ENCODE data around the gene WSCD2. TPM values are rescaled to one million over a fixed set of nuclear protein-coding genes. Genes with fewer than 3 reads are reported as not detected.

Gene WSCD2
- polyA plus RNA-seq, 1 donor (not counting 4 experiments of a cell fraction or from before 2014, with no cell fraction given), result not detected

DNA sequence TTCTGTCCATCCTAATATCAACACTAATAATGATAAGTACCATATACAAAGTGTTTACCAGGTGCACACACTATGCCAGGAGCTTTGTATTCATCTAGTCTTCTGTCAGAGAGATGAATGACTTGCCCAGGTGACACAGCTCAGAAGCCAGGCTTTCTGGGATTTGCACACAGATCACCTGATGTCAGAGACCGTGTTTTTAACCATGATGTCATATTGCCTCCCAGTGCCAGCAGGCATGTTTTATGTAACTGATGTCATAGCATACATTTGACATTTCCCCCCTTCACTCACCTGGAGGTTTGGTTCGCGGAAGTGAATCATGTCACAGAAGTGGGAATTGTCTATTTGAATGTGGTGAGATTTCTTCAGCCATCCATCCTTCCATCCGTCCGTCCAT lies 5.7 kb downstream of the WSCD2 start:
- dilution Hi-C loops (cut with MboI; ENCODE audit: extremely low pct_ligation_motif_present, low sequenced_read_pairs), result no loop called here
- Histone ChIP-seq H3K27me3 (ENCODE audit: control insufficient read depth, extremely low read depth, insufficient read depth, low read length) (peaks cover 27% of the 10 kb centered on the region), H3K4me2 (ENCODE audit: control insufficient read depth, extremely low read depth, insufficient read depth, low read depth, low read length) (no peak overlapping the region), H3K79me2 (ENCODE audit: control insufficient read depth, insufficient read depth, low read length) (no peaks in the 10 kb centered on the region), H2AFZ (ENCODE audit: control insufficient read depth, low read length) (no peak overlapping the region), H3K27ac (ENCODE audit: control insufficient read depth, insufficient read depth, low read length) (no peak overlapping the region), H3K9me3 (ENCODE audit: control insufficient read depth, low read depth, low read length) (no peaks in the 10 kb centered on the region), H3K36me3 (ENCODE audit: control insufficient read depth in 2 of 2, extremely low read depth in 1 of 2, insufficient read depth in 2 of 2, low read length in 2 of 2) (no peaks in the 10 kb centered on the region), H3K4me1 (ENCODE audit: control insufficient read depth, extremely low read depth, insufficient read depth, low read length) (no peaks in the 10 kb centered on the region), H4K20me1 (ENCODE audit: control insufficient read depth, extremely low read depth, insufficient read depth, low read length) (no peaks in the 10 kb centered on the region), H3K9me1 (ENCODE audit: control insufficient read depth, extremely low read depth, insufficient read depth, low read length) (no peaks in the 10 kb centered on the region), H3K9ac (ENCODE audit: control insufficient read depth, extremely low read depth, insufficient read depth, low read length) (no peak overlapping the region), H3K4me3 (ENCODE audit: control insufficient read depth in 2 of 3, extremely low read depth in 1 of 3, insufficient read depth in 2 of 3, low read depth in 1 of 3, low read length in 3 of 3) (no peak overlapping the region)
- no peak for DNase-seq (ENCODE audit: low read depth, low spot score)
- no peak for FAIRE-seq
- TF ChIP-seq EZH2 (IDR thresholded peaks at IDR 0.05; ENCODE audit: low read length), result no peak
- TF ChIP-seq, protein P1, sequence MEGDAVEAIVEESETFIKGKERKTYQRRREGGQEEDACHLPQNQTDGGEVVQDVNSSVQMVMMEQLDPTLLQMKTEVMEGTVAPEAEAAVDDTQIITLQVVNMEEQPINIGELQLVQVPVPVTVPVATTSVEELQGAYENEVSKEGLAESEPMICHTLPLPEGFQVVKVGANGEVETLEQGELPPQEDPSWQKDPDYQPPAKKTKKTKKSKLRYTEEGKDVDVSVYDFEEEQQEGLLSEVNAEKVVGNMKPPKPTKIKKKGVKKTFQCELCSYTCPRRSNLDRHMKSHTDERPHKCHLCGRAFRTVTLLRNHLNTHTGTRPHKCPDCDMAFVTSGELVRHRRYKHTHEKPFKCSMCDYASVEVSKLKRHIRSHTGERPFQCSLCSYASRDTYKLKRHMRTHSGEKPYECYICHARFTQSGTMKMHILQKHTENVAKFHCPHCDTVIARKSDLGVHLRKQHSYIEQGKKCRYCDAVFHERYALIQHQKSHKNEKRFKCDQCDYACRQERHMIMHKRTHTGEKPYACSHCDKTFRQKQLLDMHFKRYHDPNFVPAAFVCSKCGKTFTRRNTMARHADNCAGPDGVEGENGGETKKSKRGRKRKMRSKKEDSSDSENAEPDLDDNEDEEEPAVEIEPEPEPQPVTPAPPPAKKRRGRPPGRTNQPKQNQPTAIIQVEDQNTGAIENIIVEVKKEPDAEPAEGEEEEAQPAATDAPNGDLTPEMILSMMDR (optimal IDR thresholded peaks at IDR 0.05 in 1 of 3, IDR thresholded peaks at IDR 0.05 in 1 of 3, conservative IDR thresholded peaks at IDR 0.05 in 1 of 3; ENCODE audit: extremely low read depth in 1 of 3, insufficient read depth in 2 of 3, low read length in 3 of 3), result no peak

DNA sequence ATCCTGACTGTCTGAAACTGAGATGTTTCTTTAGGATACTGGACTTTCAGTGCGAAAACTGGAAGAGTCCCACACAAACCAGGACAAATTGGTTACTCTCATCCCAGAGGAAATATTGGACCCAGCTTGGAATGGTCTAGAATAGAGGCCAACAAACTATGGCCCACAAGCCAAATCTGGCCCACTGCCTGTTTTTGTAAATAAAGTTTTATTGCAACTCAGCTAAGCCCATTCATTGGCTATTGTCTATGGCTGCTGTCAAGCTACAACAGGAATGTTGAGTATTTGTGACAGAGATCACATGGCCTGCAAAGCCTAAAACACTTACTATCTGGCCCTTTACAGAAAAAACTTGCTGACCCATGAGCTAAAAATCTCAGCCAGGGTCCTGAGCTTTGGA lies 6.5 kb downstream of the WSCD2 start:
- H3K4me1 ChIP-seq (ENCODE audit: control insufficient read depth, extremely low read depth, insufficient read depth, low read length), result no peaks in the 10 kb centered on the region
- no peak overlapping the region for H2AFZ ChIP-seq (ENCODE audit: control insufficient read depth, low read length)
- no peaks in the 10 kb centered on the region for H4K20me1 ChIP-seq (ENCODE audit: control insufficient read depth, extremely low read depth, insufficient read depth, low read length)
- no peak overlapping the region for H3K9ac ChIP-seq (ENCODE audit: control insufficient read depth, extremely low read depth, insufficient read depth, low read length)
- TF ChIP-seq EZH2 (IDR thresholded peaks at IDR 0.05; ENCODE audit: low read length), result no peak
- TF ChIP-seq, protein P1 (optimal IDR thresholded peaks at IDR 0.05 in 1 of 3, IDR thresholded peaks at IDR 0.05 in 1 of 3, conservative IDR thresholded peaks at IDR 0.05 in 1 of 3; ENCODE audit: extremely low read depth in 1 of 3, insufficient read depth in 2 of 3, low read length in 3 of 3), result no peak
- dilution Hi-C loops (cut with MboI; ENCODE audit: extremely low pct_ligation_motif_present, low sequenced_read_pairs), result no loop called here
- no peaks in the 10 kb centered on the region for H3K36me3 ChIP-seq (ENCODE audit: control insufficient read depth in 2 of 2, extremely low read depth in 1 of 2, insufficient read depth in 2 of 2, low read length in 2 of 2)
- H3K4me3 ChIP-seq (ENCODE audit: control insufficient read depth in 2 of 3, extremely low read depth in 1 of 3, insufficient read depth in 2 of 3, low read depth in 1 of 3, low read length in 3 of 3), result no peak overlapping the region
- H3K27me3 ChIP-seq (ENCODE audit: control insufficient read depth, extremely low read depth, insufficient read depth, low read length), result peaks cover 19% of the 10 kb centered on the region
- H3K9me3 ChIP-seq (ENCODE audit: control insufficient read depth, low read depth, low read length), result no peaks in the 10 kb centered on the region
- no peak overlapping the region for H3K4me2 ChIP-seq (ENCODE audit: control insufficient read depth, extremely low read depth, insufficient read depth, low read depth, low read length)
- H3K9me1 ChIP-seq (ENCODE audit: control insufficient read depth, extremely low read depth, insufficient read depth, low read length), result no peaks in the 10 kb centered on the region
- DNase-seq (ENCODE audit: low read depth, low spot score) (no peak), FAIRE-seq (no peak)
- no peaks in the 10 kb centered on the region for H3K79me2 ChIP-seq (ENCODE audit: control insufficient read depth, insufficient read depth, low read length)
- no peak overlapping the region for H3K27ac ChIP-seq (ENCODE audit: control insufficient read depth, insufficient read depth, low read length)
